ENCODE data around the gene NUP93.

- no peak for TF ChIP-seq POLR2A (IDR thresholded peaks at IDR 0.05; ENCODE audit: low read length)
- no peak for TF ChIP-seq HOXA7 (CRISPR knock-in tag; IDR thresholded peaks at IDR 0.05)
- no peak for TF ChIP-seq REST (IDR thresholded peaks at IDR 0.05)
- no peak for TF ChIP-seq CBX8 (IDR thresholded peaks at IDR 0.05)
- TF ChIP-seq CHD2 (IDR thresholded peaks at IDR 0.05; ENCODE audit: low read length, partially characterized antibody) = no peak
- no peak for TF ChIP-seq CTCF (IDR thresholded peaks at IDR 0.05)
- no peak for TF ChIP-seq ZFP36 (IDR thresholded peaks at IDR 0.05; ENCODE audit: borderline replicate concordance, partially characterized antibody)
Observed at GRCh38 chr16:56884026-56884582, 154.2 kb downstream of the NUP93 start.
